NCI-H1048 (cell line): ENCODE data around the gene PLSCR2.
"Not testable (repeated sequence)": the region's sequence is repeated elsewhere in the genome, so short reads cannot be mapped to it uniquely, and the experiment has no call there.

Experiments
- DNase-seq: peaks from one replicate; lab custom pipeline; 2025; lab: John Stamatoyannopoulos, UW

Gene PLSCR2

DNA sequence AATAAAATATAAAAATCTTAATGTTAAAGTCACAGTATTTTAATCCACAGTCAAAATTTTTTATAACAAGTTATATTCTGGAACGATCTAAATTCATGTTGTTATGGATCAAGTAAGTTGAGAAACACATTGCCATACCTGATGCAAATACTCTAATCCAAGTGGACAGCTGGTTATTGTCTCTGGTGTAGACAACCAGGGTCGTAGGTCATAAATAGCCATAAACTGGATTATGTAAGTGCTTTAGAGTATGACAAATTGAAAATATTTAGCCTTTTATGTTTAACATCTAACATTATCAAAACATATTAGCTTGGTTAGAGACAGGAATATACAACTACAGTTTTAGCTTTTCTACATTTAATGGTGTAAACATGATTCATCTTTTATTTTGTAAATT, 53.0 kb downstream of the PLSCR2 start:
- DNase-seq = no peak

DNA sequence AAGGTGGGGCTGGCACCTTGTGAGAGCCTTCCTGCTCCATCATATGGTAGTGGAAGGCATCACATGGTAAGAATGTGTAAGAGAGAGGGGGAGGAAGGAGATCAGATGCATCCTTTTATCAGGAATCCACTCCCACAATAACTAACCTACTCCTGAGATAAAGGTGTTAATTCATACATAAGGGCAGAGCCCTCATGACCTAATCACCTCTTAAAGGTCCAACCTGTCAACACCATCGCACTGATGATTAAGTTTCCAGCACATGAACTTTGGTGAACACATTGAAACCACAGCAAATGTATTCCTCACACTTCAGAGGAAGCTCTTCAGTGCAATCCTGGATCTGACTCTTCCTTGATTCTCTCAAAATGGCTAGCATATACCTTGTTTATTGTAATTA, 55.4 kb downstream of the PLSCR2 start:
- DNase-seq = no peak

DNA sequence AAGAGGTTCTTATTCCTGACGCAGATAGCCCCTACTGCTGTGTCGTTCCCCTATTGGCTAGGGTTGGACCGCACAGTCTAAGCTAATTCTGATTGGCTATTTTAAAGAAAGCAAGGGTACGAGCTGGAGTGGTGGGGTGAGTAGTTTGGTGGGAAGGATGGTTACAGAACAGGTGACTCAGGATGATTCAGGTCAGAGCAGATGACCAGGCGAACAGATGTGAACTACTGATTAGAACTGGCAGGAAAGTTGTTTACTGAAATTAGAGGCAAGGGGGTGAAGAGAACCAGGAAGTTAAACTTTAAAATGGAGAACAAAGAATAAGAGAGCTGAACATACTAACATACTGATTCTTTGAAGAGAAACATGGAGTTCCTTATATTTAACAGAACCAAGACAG, 56.6 kb downstream of the PLSCR2 start:
- not testable (repeated sequence) for DNase-seq

DNA sequence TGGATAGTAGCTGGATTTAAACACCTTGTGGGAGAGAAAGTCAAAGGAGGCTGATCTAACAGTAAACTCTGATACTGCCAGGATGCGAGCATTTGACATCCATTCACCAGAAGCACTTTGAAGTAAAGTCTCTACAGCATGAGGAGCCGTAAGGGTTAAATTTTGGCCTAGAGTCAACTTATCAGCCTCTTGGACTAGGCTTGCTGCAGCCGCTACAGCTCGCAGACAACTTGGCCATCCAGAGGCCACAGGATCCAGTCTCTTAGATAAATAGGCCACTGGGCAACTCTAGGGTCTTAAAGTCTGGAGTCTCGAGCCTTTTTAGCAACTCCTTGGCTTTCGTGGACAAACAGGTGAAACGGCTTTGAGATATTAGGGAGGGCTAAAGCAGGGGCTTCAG, 61.4 kb downstream of the PLSCR2 start:
- no peak for DNase-seq

- DNase-seq = no peak
These were observed 64.9 kb downstream of the PLSCR2 start for GRCh38 chr3:146404436-146404835.

DNA sequence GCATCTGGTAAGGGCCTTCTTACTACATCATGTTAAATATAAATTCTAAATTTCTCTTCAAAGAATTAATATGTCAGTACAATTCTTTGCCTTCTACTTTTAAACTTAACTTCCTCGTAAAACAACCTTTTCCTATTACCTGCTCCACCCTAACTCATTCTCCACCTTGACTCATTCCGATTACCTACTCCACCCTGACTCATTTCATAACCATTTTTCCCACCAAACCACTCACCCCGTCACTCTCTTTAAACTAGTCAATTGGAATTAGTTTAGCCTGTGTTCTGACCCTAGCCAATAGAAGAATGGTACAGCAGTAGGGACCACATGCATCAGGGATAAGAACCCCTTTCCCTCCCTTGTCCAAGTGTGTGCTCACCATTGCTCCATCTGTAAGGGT, 65.6 kb downstream of the PLSCR2 start:
- no peak for DNase-seq

DNA sequence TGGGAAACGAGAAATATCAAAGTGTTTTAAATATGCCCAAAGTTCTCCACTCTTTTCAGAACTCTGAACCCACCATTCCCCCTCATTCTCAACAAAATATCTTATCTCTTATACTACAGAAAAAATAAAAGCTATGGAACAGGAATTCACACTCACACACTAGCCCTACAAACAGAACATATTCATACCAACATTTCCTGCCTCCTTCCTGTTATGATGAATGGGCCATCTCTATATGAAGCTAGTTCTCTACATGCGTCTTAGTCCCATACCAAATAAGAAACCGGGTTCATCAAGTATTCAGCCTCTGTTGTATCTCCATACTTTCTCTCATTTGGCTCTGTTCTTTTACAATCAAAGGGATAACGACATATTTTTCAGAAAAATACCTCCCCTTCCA, 72.6 kb downstream of the PLSCR2 start:
- DNase-seq = no peak

DNA sequence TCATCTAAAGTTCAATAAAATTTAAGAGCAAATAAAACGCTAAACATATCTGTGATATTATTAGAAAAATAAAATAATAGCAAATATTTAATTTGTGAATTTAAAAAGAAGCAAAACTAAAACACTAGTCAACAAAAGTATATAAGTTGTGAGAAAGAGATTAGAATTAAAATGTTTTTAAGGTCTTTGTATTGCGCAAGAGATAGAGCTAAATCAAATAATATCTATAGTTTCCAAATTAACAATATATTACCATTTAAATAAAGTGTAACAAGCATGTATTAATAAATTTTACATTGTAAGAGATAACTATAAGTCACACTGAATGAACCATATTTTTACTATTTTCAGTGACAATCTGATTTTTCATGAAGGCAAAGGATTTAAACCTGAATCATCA, 74.2 kb downstream of the PLSCR2 start:
- no peak for DNase-seq

- DNase-seq = no peak
These were observed 78.4 kb downstream of the PLSCR2 start for GRCh38 chr3:146390957-146391356.

GRCh38 chr3:146390006-146390772, 79.2 kb downstream of the PLSCR2 start:
- no peak for DNase-seq

- no peak for DNase-seq
These were observed 81.8 kb downstream of the PLSCR2 start for GRCh38 chr3:146387566-146387965.

GRCh38 chr3:146386936-146387335, 82.4 kb downstream of the PLSCR2 start:
- DNase-seq = no peak

- DNase-seq = no peak
These were observed 84.6 kb downstream of the PLSCR2 start for GRCh38 chr3:146384786-146385185.
